Psoas muscle (tissue), 8 donors: ENCODE data around the gene SRGAP2. TPM values are rescaled to one million over a fixed set of nuclear protein-coding genes. Genes with fewer than 3 reads are reported as not detected.
A peak's percentile ranks its signal among the peaks of the same experiment; 100 is the strongest.
"Not testable (repeated sequence)": the region's sequence is repeated elsewhere in the genome, so short reads cannot be mapped to it uniquely, and the experiment has no call there.

ENCODE experiments used
- ATAC-seq, 4 donors: fragments of 200-7000 bp; cut with Tn5 transposase; one replicate each; pipeline ENCODE4 v1.9.1; 2020; ENCODE audit warnings: moderate library complexity in 3 of 4, mild to moderate bottlenecking in 2 of 4
- DNase-seq, 2 donors: peaks; one replicate each; pipeline ENCODE4 v3.0.0-alpha.2; 2020
- H3K27ac ChIP-seq: fragments of 200-600 bp; one replicate; pipeline ENCODE4 v1.8.0; 2022
- H3K27me3 ChIP-seq, 3 donors: fragments of 200-600 bp in 1 of 3; one replicate each; pipeline versions ENCODE4 v1.6.1 to v1.8.0; 2013 to 2022; ENCODE audit warnings: low read length in 2 of 3, mild to moderate bottlenecking in 2 of 3, moderate library complexity in 1 of 3; ENCODE audit not compliant: insufficient read depth in 3 of 3
- H3K36me3 ChIP-seq, 2 donors: fragments of 200-600 bp in 1 of 2; one replicate each; pipeline versions ENCODE4 v1.6.1 to v1.8.0; 2013 to 2022; ENCODE audit warnings: low read depth in 1 of 2, mild to moderate bottlenecking in 1 of 2, moderate library complexity in 1 of 2; ENCODE audit not compliant: insufficient read depth in 1 of 2
- H3K4me1 ChIP-seq: fragments of 200-600 bp; one replicate; pipeline ENCODE4 v1.8.0; 2022
- H3K4me3 ChIP-seq: fragments of 200-600 bp; one replicate; pipeline ENCODE4 v1.8.0; 2022; ENCODE audit warnings: mild to moderate bottlenecking
- H3K9me3 ChIP-seq: fragments of 200-600 bp; one replicate; pipeline ENCODE4 v1.8.0; 2022
- WGBS, 3 donors: extraction: QIAGEN DNeasy Blood & Tissue Kit; methylation state at CpG; one replicate each; pipeline versions ENCODE4 v1.1.6 to v1.1.7; 2013; 5-methylcytosine and 5-hydroxymethylcytosine counted together
- intact Hi-C, 2 donors: fragments of 100-400 bp; cut with DNase I; formaldehyde crosslinking; loops; one replicate each; pipeline versions ENCODE4 v1.11.0 to v1.14.2; 2022
- polyA plus RNA-seq, 3 donors: library from polyadenylated mRNA; stranded (reverse); fragments of 200-250 nt; gene quantifications; one replicate each; pipeline ENCODE4 v1.2.3, GENCODE V29; 2013
- total RNA-seq, 4 donors: library from RNA; stranded (reverse); fragmentation: NEBNext Ultra II Directional in 2 of 4; extraction: Animal tissue kit (Norgen Biotek cat#: 25700) in 2 of 4; gene quantifications; one replicate each; pipeline versions ENCODE4 v1.2.1 to v1.2.4, GENCODE V29; 2021 to 2023
- donor health status: healthy with polysubstance abuse.
- donor health status: DM: no; HTN: no; CAD: no; lungs with moderate emphysema.
- donor health status: Bipolar disorder and iron deficiency.
- donor health status: healthy.
- donor health status: DM: yes; HTN: yes; CAD: no.
- donor health status: DM: no; HTN: no; CAD: no.
- donor health status: DM: no; HTN: no; CAD: no.
- donor health status: DM: yes; HTN: yes; CAD: no.

The SRGAP2 gene
- total and polyA plus RNA-seq, 7 donors = 3.1 to 13.8 (median 8.9) TPM

GRCh38 chr1:206179666-206180065, 23.7 kb upstream of the SRGAP2 start:
- intact Hi-C loops, H3K9me3 ChIP-seq, H3K4me1 ChIP-seq, H3K27ac ChIP-seq, H3K27me3 ChIP-seq, H3K36me3 ChIP-seq, DNase-seq, H3K4me3 ChIP-seq, ATAC-seq: not testable (repeated sequence)

- H3K4me3 ChIP-seq, intact Hi-C loops, H3K9me3 ChIP-seq, ATAC-seq, H3K27me3 ChIP-seq, H3K27ac ChIP-seq, DNase-seq, H3K36me3 ChIP-seq, H3K4me1 ChIP-seq: not testable (repeated sequence)
- WGBS, 3 donors = 84 to 90% (median 88%) methylated on average over 3 to 4 of the region's 6 CpGs
Measured at GRCh38 chr1:206182368-206183317, 20.7 kb upstream of the SRGAP2 start.

- intact Hi-C loops, H3K27ac ChIP-seq, H3K36me3 ChIP-seq, H3K9me3 ChIP-seq, ATAC-seq, H3K27me3 ChIP-seq, DNase-seq, H3K4me1 ChIP-seq, H3K4me3 ChIP-seq: not testable (repeated sequence)
- WGBS, 3 donors = 60 to 100% (median 85%) methylated on average over 1 of the region's 2 CpGs
Measured at GRCh38 chr1:206183788-206184187, 19.6 kb upstream of the SRGAP2 start.

- intact Hi-C loops, DNase-seq, H3K9me3 ChIP-seq, ATAC-seq, H3K4me1 ChIP-seq, H3K36me3 ChIP-seq, H3K4me3 ChIP-seq, H3K27ac ChIP-seq, H3K27me3 ChIP-seq: not testable (repeated sequence)
- no CpG with 5 or more reads among the region's 3 CpGs for WGBS, 3 donors
Measured at GRCh38 chr1:206185778-206186177, 17.6 kb upstream of the SRGAP2 start.

- 84 to 100% (median 86%) methylated on average over 2 of the region's 4 CpGs for WGBS, 3 donors
- H3K27ac ChIP-seq, H3K36me3 ChIP-seq, ATAC-seq, H3K4me3 ChIP-seq, DNase-seq, intact Hi-C loops, H3K4me1 ChIP-seq, H3K27me3 ChIP-seq, H3K9me3 ChIP-seq: not testable (repeated sequence)
Measured at GRCh38 chr1:206186826-206187225, 16.5 kb upstream of the SRGAP2 start.

- H3K27ac ChIP-seq, intact Hi-C loops, H3K9me3 ChIP-seq, ATAC-seq, H3K4me1 ChIP-seq, H3K27me3 ChIP-seq, DNase-seq, H3K4me3 ChIP-seq, H3K36me3 ChIP-seq: not testable (repeated sequence)
- no CpG with 5 or more reads among the region's 2 CpGs for WGBS, 3 donors
Measured at GRCh38 chr1:206195182-206195581, 8.2 kb upstream of the SRGAP2 start.

GRCh38 chr1:206196748-206197424, 6.5 kb upstream of the SRGAP2 start:
- intact Hi-C loops, H3K36me3 ChIP-seq, DNase-seq, H3K27me3 ChIP-seq, H3K27ac ChIP-seq, H3K9me3 ChIP-seq, H3K4me3 ChIP-seq, ATAC-seq, H3K4me1 ChIP-seq: not testable (repeated sequence)
- 88 to 97% (median 89%) methylated on average over 2 to 3 of the region's 3 CpGs for WGBS, 3 donors

GRCh38 chr1:206202789-206203363, 465 bp upstream of the SRGAP2 start, which contains the start of gene FAM72A:
FAM72A (minus strand) TSS chr1:206202839; CDS start chr1:206202025, 814 bp downstream.
- Histone ChIP-seq H3K27ac (peak within 1 kb of the TSS; percentile 76), H3K4me3 (peak within 1 kb of the TSS; percentile 70)
- WGBS, 3 donors = 0 to 1% (median 0%) methylated on average over 17 to 21 of the region's 36 CpGs
- ATAC-seq (peak; percentile 88 to 94 (median 92)), DNase-seq (peak; percentile 97 to 98)
- H3K27me3 ChIP-seq, H3K4me1 ChIP-seq, H3K9me3 ChIP-seq, intact Hi-C loops, H3K36me3 ChIP-seq: not testable (repeated sequence)

- 0% methylated on average over 4 of the region's 25 CpGs; no CpG with 5 or more reads in 2 of the 3 donors for WGBS, 3 donors
- DNase-seq = peak; percentile 10 to 41
- peak overlapping the region; percentile 57 for H3K4me3 ChIP-seq
- H3K27me3 ChIP-seq, H3K9me3 ChIP-seq, intact Hi-C loops, H3K36me3 ChIP-seq, ATAC-seq, H3K4me1 ChIP-seq, H3K27ac ChIP-seq: not testable (repeated sequence)
Measured at GRCh38 chr1:206204159-206204511, 794 bp downstream of the SRGAP2 start.

- 0 to 1% (median 0%) methylated on average over 4 to 24 of the region's 25 CpGs for WGBS, 3 donors
- H3K9me3 ChIP-seq, H3K27me3 ChIP-seq, H3K27ac ChIP-seq, ATAC-seq, DNase-seq, intact Hi-C loops, H3K4me1 ChIP-seq, H3K36me3 ChIP-seq: not testable (repeated sequence)
- peak overlapping the region; percentile 60 for H3K4me3 ChIP-seq
Measured at GRCh38 chr1:206204871-206205270, 1.5 kb downstream of the SRGAP2 start.

- peak; percentile 17 to 41 for DNase-seq
- 0 to 1% methylated on average over 3 to 11 of the region's 31 CpGs; no CpG with 5 or more reads in 1 of the 3 donors for WGBS, 3 donors
Measured at GRCh38 chr1:206205569-206205968, 2.2 kb downstream of the SRGAP2 start.

More at GRCh38 chr1:206205569-206205968, 2.2 kb downstream of the SRGAP2 start:
- H3K27me3 ChIP-seq, ATAC-seq, H3K4me1 ChIP-seq, intact Hi-C loops, H3K36me3 ChIP-seq, H3K27ac ChIP-seq, H3K9me3 ChIP-seq: not testable (repeated sequence)
- H3K4me3 ChIP-seq = peak overlapping the region; percentile 49
